Tibial artery (tissue), 4 donors: ENCODE data around the gene SNCA.

Experiments used
- DNase-seq, 2 donors: peaks; one replicate each; pipeline ENCODE4 v3.0.0-alpha.2; 2019
- H3K27ac ChIP-seq, 2 donors: fragments of 200-600 bp; sonication (generic) in 1 of 2; 1 replicate in 1 of 2; 2 replicates in 1 of 2; pipeline ENCODE4 v1.5.1; 2018 to 2019; ENCODE audit warnings: mild to moderate bottlenecking in 1 of 2
- H3K27me3 ChIP-seq, 2 donors: fragments of 200-600 bp; sonication (generic) in 1 of 2; one replicate each; pipeline versions ENCODE4 v1.5.1 to v1.6.0; 2016 to 2019
- H3K36me3 ChIP-seq, 3 donors: fragments of 200-600 bp; sonication (generic) in 2 of 3; one replicate each; pipeline ENCODE4 v1.5.1; 2016 to 2019; ENCODE audit warnings: mild to moderate bottlenecking in 2 of 3
- H3K4me1 ChIP-seq, 4 donors: fragments of 200-600 bp; sonication (generic) in 2 of 4; 1 replicate in 3 of 4; 2 replicates in 1 of 4; pipeline ENCODE4 v1.5.1; 2016 to 2019
- H3K4me3 ChIP-seq, 2 donors: fragments of 200-600 bp; sonication (generic) in 1 of 2; 1 replicate in 1 of 2; 2 replicates in 1 of 2; pipeline ENCODE4 v1.5.1; 2018 to 2019; ENCODE audit warnings: mild to moderate bottlenecking in 2 of 2
- H3K9me3 ChIP-seq, 3 donors: fragments of 200-600 bp; sonication (generic) in 1 of 3; one replicate each; pipeline ENCODE4 v1.5.1; 2016 to 2019
- CTCF ChIP-seq, 2 experiments: fragments of 200-600 bp in 1 of 2; fragments of 450-650 bp in 1 of 2; IDR thresholded peaks; one replicate each; pipeline ENCODE4 v1.5.1; 2017 to 2019; ENCODE audit warnings: antibody characterized with exemption in 2 of 2, mild to moderate bottlenecking in 1 of 2, moderate library complexity in 1 of 2
- intact Hi-C: fragments of 100-400 bp; cut with DNase I; formaldehyde crosslinking; loops from one replicate; pipeline ENCODE4 v1.15.0; 2023; ENCODE audit warnings: low total_unique reads

SNCA gene

GRCh38 chr4:89868999-89869589, 32.1 kb upstream of the SNCA start:
- no peaks in the 10 kb centered on the region for H3K36me3 ChIP-seq
- no peak overlapping the region for H3K27ac ChIP-seq
- TF ChIP-seq CTCF (IDR thresholded peaks at IDR 0.05) = peak in 1 of 2 experiments; percentile 25
- intact Hi-C loops = no loop called here
- H3K4me3 ChIP-seq = no peak overlapping the region
- no peaks in the 10 kb centered on the region for H3K27me3 ChIP-seq
- H3K4me1 ChIP-seq = no peaks in the 10 kb centered on the region
- H3K9me3 ChIP-seq = no peaks in the 10 kb centered on the region
- no peak for DNase-seq

GRCh38 chr4:89868276-89868675, 31.3 kb upstream of the SNCA start:
- intact Hi-C loops = no loop called here
- Histone ChIP-seq H3K36me3 (no peaks in the 10 kb centered on the region), H3K27ac (no peak overlapping the region), H3K9me3 (no peaks in the 10 kb centered on the region), H3K4me1 (no peaks in the 10 kb centered on the region), H3K27me3 (no peaks in the 10 kb centered on the region), H3K4me3 (no peak overlapping the region)
- no peak for DNase-seq
- TF ChIP-seq CTCF (IDR thresholded peaks at IDR 0.05) = no peak

- H3K27ac ChIP-seq = no peak overlapping the region
- intact Hi-C loops = no loop called here
- H3K36me3 ChIP-seq = no peaks in the 10 kb centered on the region
- no peaks in the 10 kb centered on the region for H3K9me3 ChIP-seq
- no peak overlapping the region for H3K4me3 ChIP-seq
- H3K27me3 ChIP-seq = no peaks in the 10 kb centered on the region
- TF ChIP-seq CTCF (IDR thresholded peaks at IDR 0.05) = no peak
- no peak for DNase-seq
- H3K4me1 ChIP-seq = no peaks in the 10 kb centered on the region
Observed at GRCh38 chr4:89863533-89863932, 26.6 kb upstream of the SNCA start.

GRCh38 chr4:89860971-89861370, 24.0 kb upstream of the SNCA start:
- intact Hi-C loops = no loop called here
- no peak overlapping the region for H3K4me3 ChIP-seq
- TF ChIP-seq CTCF (IDR thresholded peaks at IDR 0.05) = no peak
- no peaks in the 10 kb centered on the region for H3K36me3 ChIP-seq
- no peak for DNase-seq
- no peak overlapping the region for H3K27ac ChIP-seq
- H3K9me3 ChIP-seq = no peaks in the 10 kb centered on the region
- H3K4me1 ChIP-seq = no peaks in the 10 kb centered on the region
- no peaks in the 10 kb centered on the region for H3K27me3 ChIP-seq

- intact Hi-C loops = no loop called here
- Histone ChIP-seq H3K27me3 (no peaks in the 10 kb centered on the region), H3K4me1 (no peaks in the 10 kb centered on the region)
Observed at GRCh38 chr4:89855236-89855635, 18.3 kb upstream of the SNCA start.

More at GRCh38 chr4:89855236-89855635, 18.3 kb upstream of the SNCA start:
- DNase-seq = no peak
- Histone ChIP-seq H3K36me3 (no peaks in the 10 kb centered on the region), H3K4me3 (no peak overlapping the region), H3K27ac (no peak overlapping the region), H3K9me3 (no peaks in the 10 kb centered on the region)
- no peak for TF ChIP-seq CTCF (IDR thresholded peaks at IDR 0.05)
